HepG2 (cell line): ENCODE measurements around the gene CA11. TPM values are rescaled to one million over a fixed set of nuclear protein-coding genes. Genes with fewer than 3 reads are reported as not detected.

Experiments
- NFAT5 ChIP-seq: sonication (generic); formaldehyde crosslinking; IDR thresholded peaks from 2 replicates; pipeline ENCODE4 v1.4.0; 2020; ENCODE audit warnings: missing genetic modification reagents
- RFXANK ChIP-seq: IDR thresholded peaks from 2 replicates; pipeline ENCODE4 v1.6.1; 2016
- RNF219 ChIP-seq: sonication (generic); formaldehyde crosslinking; IDR thresholded peaks from 2 replicates; pipeline ENCODE4 v1.5.0; 2020; ENCODE audit warnings: mild to moderate bottlenecking, missing genetic modification reagents
- SP140L ChIP-seq: sonication (generic); formaldehyde crosslinking; IDR thresholded peaks from 2 replicates; pipeline ENCODE4 v1.4.0; 2020; ENCODE audit warnings: missing genetic modification reagents, borderline replicate concordance
- YEATS4 ChIP-seq: sonication (generic); formaldehyde crosslinking; IDR thresholded peaks from 2 replicates; pipeline ENCODE4 v1.4.0; 2020; ENCODE audit warnings: missing genetic modification reagents, borderline replicate concordance
- ZBTB46 ChIP-seq: sonication (generic); formaldehyde crosslinking; IDR thresholded peaks from 2 replicates; pipeline ENCODE4 v1.4.0; 2020; ENCODE audit warnings: mild to moderate bottlenecking, missing genetic modification reagents, borderline replicate concordance
- ZNF264 ChIP-seq: sonication (generic); formaldehyde crosslinking; IDR thresholded peaks from 2 replicates; pipeline ENCODE4 v1.4.0; 2020; ENCODE audit warnings: missing genetic modification reagents
- ZNF34 ChIP-seq: sonication (generic); formaldehyde crosslinking; IDR thresholded peaks from 2 replicates; pipeline ENCODE4 v1.4.0; 2020; ENCODE audit warnings: mild to moderate bottlenecking, missing genetic modification reagents, borderline replicate concordance
- ZNF549 ChIP-seq: sonication (generic); formaldehyde crosslinking; IDR thresholded peaks from 2 replicates; pipeline ENCODE4 v1.5.0; 2020; ENCODE audit warnings: missing genetic modification reagents
- ZNF687 ChIP-seq: sonication (generic); formaldehyde crosslinking; IDR thresholded peaks from 2 replicates; pipeline ENCODE4 v1.5.1; 2020; ENCODE audit warnings: mild to moderate bottlenecking, missing genetic modification reagents, moderate library complexity
- ZNF710 ChIP-seq: sonication (generic); formaldehyde crosslinking; IDR thresholded peaks from 2 replicates; pipeline ENCODE4 v1.5.0; 2020; ENCODE audit warnings: mild to moderate bottlenecking, missing genetic modification reagents, borderline replicate concordance
- polyA plus RNA-seq, 8 experiments: library from polyadenylated mRNA; depleted of rRNA in 3 of 8; stranded (reverse) in 7 of 8; unstranded in 1 of 8; fragments of >200 nt; fragmentation: Illumina TruSeq in 4 of 8; extraction: Trizol in 4 of 8; gene quantifications; 2 replicates each; pipeline versions ENCODE4 v1.2.1 to v1.2.3, GENCODE V29; 2011 to 2016; ENCODE audit warnings: low read depth in 4 of 8, missing spikeins in 1 of 8, mixed read lengths in 1 of 8; ENCODE audit not compliant: insufficient read depth in 1 of 8
- total RNA-seq, 5 experiments: library from RNA; depleted of rRNA; stranded (reverse); fragments of >200 nt; fragmentation: Illumina TruSeq; extraction: Trizol; gene quantifications; 2 replicates each; pipeline ENCODE4 v1.2.3, GENCODE V29; 2016; ENCODE audit warnings: low read depth in 1 of 5

The CA11 gene
- total and polyA plus RNA-seq, 2 of the 13 experiments (the other 11 are each of a cell fraction or from before 2014, with no cell fraction given) = 0.41 to 0.58 TPM

GRCh38 chr19:48634424-48635262 lies 11.3 kb downstream of the CA11 start (continued):
- TF ChIP-seq SP140L (CRISPR knock-in tag) (no peak), NFAT5 (peak; percentile 67), ZNF549 (CRISPR knock-in tag) (no peak), ZBTB46 (0 out of 2 replicates have a peak, but pooled peaks have one; percentile 53), RNF219 (0 out of 2 replicates have a peak, but pooled peaks have one; percentile 20), ZNF687 (CRISPR knock-in tag) (peak; percentile 96), ZNF710 (no peak), ZNF264 (CRISPR knock-in tag) (0 out of 2 replicates have a peak, but pooled peaks have one; percentile 50), RFXANK (CRISPR knock-in tag) (no peak), ZNF34 (no peak), YEATS4 (CRISPR knock-in tag) (peak; percentile 65; the same call in 1 of the 2 replicates)
